Thoracic aorta (tissue), 2 donors: ENCODE data around the gene AK3. TPM values are rescaled to one million over a fixed set of nuclear protein-coding genes. Genes with fewer than 3 reads are reported as not detected.

Experiments used
- ATAC-seq: fragments of 150-250 bp; one replicate; pipeline ENCODE4 v1.8.0; 2017; ENCODE audit warnings: low read depth; ENCODE audit not compliant: insufficient number of reproducible peaks, low FRiP score
- DNase-seq: peaks from one replicate; pipeline ENCODE4 v3.0.0-alpha.2; 2020; ENCODE audit warnings: low spot score
- H3K27ac ChIP-seq, 2 donors: fragments of 200-600 bp; sonication (generic); 1 replicate in 1 of 2; 2 replicates in 1 of 2; pipeline ENCODE4 v1.5.1; 2016; ENCODE audit warnings: mild to moderate bottlenecking in 2 of 2, moderate library complexity in 2 of 2
- H3K27me3 ChIP-seq: fragments of 200-600 bp; sonication (generic); replicated peaks from 2 replicates; pipeline ENCODE4 v1.6.0; 2016; ENCODE audit warnings: mild to moderate bottlenecking; ENCODE audit not compliant: insufficient read depth
- H3K36me3 ChIP-seq: fragments of 200-600 bp; sonication (generic); one replicate; pipeline ENCODE4 v1.5.1; 2016
- H3K4me1 ChIP-seq, 2 donors: fragments of 200-600 bp; sonication (generic); 1 replicate in 1 of 2; 2 replicates in 1 of 2; pipeline versions ENCODE4 v1.5.1 to v1.6.0; 2016; ENCODE audit warnings: low read depth in 2 of 2, mild to moderate bottlenecking in 1 of 2; ENCODE audit not compliant: control insufficient read depth in 1 of 2
- H3K4me3 ChIP-seq: fragments of 200-600 bp; sonication (generic); 2 replicates; pipeline ENCODE4 v1.5.1; 2016; ENCODE audit warnings: mild to moderate bottlenecking
- H3K9me3 ChIP-seq: fragments of 200-600 bp; sonication (generic); 2 replicates; pipeline ENCODE4 v1.5.1; 2016
- CTCF ChIP-seq: fragments of 200-600 bp; sonication (generic); IDR thresholded peaks from one replicate; pipeline ENCODE4 v1.5.1; 2019; ENCODE audit warnings: antibody characterized with exemption
- total RNA-seq, 2 donors: library from RNA; depleted of rRNA; stranded (reverse); fragments of >200 nt; gene quantifications; one replicate each; pipeline versions ENCODE4 v1.1.0 to v1.2.3, GENCODE V29; 2016

AK3 gene
- total RNA-seq, 2 donors from 2014 or later = 50.5 to 72.9 TPM

- Histone ChIP-seq H3K4me1 (no peaks in the 10 kb centered on the region), H3K9me3 (no peaks in the 10 kb centered on the region), H3K27me3 (no peaks in the 10 kb centered on the region), H3K4me3 (no peak overlapping the region), H3K27ac (no peak overlapping the region), H3K36me3 (peaks cover 3% of the 10 kb centered on the region)
- TF ChIP-seq CTCF = no peak
- DNase-seq = no peak
- ATAC-seq = no peak
These were observed 15.1 kb downstream of the AK3 start for GRCh38 chr9:4725706-4726442.

GRCh38 chr9:4721736-4722135 lies 19.3 kb downstream of the AK3 start:
- Histone ChIP-seq H3K36me3 (peaks cover 22% of the 10 kb centered on the region), H3K27me3 (no peaks in the 10 kb centered on the region), H3K9me3 (no peaks in the 10 kb centered on the region), H3K4me3 (no peak overlapping the region), H3K4me1 (no peaks in the 10 kb centered on the region), H3K27ac (no peak overlapping the region)
- DNase-seq (no peak), ATAC-seq (no peak)
- no peak for TF ChIP-seq CTCF

- no peak for TF ChIP-seq CTCF
- ATAC-seq (no peak), DNase-seq (no peak)
- Histone ChIP-seq H3K27ac (no peak overlapping the region), H3K9me3 (no peaks in the 10 kb centered on the region), H3K4me1 (no peaks in the 10 kb centered on the region), H3K36me3 (peaks cover 19% of the 10 kb centered on the region), H3K27me3 (no peaks in the 10 kb centered on the region), H3K4me3 (no peak overlapping the region)
These were observed 22.1 kb downstream of the AK3 start for GRCh38 chr9:4718911-4719310.

GRCh38 chr9:4717815-4718214 lies 23.2 kb downstream of the AK3 start:
- DNase-seq (no peak), ATAC-seq (no peak)
- H3K9me3 ChIP-seq = no peaks in the 10 kb centered on the region
- no peak overlapping the region for H3K4me3 ChIP-seq
- H3K36me3 ChIP-seq = peaks cover 19% of the 10 kb centered on the region
- no peak for TF ChIP-seq CTCF
- no peak overlapping the region for H3K27ac ChIP-seq
- no peaks in the 10 kb centered on the region for H3K4me1 ChIP-seq
- no peaks in the 10 kb centered on the region for H3K27me3 ChIP-seq

- Histone ChIP-seq H3K36me3 (peaks cover 19% of the 10 kb centered on the region), H3K9me3 (no peaks in the 10 kb centered on the region), H3K4me1 (no peaks in the 10 kb centered on the region), H3K27me3 (no peaks in the 10 kb centered on the region), H3K27ac (no peak overlapping the region), H3K4me3 (no peak overlapping the region)
- TF ChIP-seq CTCF = no peak
- DNase-seq (no peak), ATAC-seq (no peak)
These were observed 24.8 kb downstream of the AK3 start for GRCh38 chr9:4716163-4716562.
